Fibroblast of lung (primary cell): ENCODE measurements around the gene GLMN. TPM values are rescaled to one million over a fixed set of nuclear protein-coding genes. Genes with fewer than 3 reads are reported as not detected.

Experiments
- DNase-seq, 2 donors: peaks; one replicate each; pipeline versions ENCODE4 v3.0.0 to v3.0.0-alpha.2; 2010; ENCODE audit warnings: low read depth in 2 of 2
- H2AFZ ChIP-seq: 2 replicates; pipeline ENCODE4 v1.5.1; 2012; ENCODE audit warnings: low read length, control low read depth, inconsistent platforms
- H3K27ac ChIP-seq: 2 replicates; pipeline ENCODE4 v1.5.1; 2011; ENCODE audit warnings: low read length, control low read depth; ENCODE audit not compliant: insufficient read depth
- H3K27me3 ChIP-seq: 2 replicates; pipeline ENCODE4 v1.5.1; 2011; ENCODE audit warnings: mild to moderate bottlenecking, low read length; ENCODE audit not compliant: control insufficient read depth, insufficient read depth
- H3K36me3 ChIP-seq: 2 replicates; pipeline ENCODE4 v1.5.1; 2011; ENCODE audit warnings: low read length; ENCODE audit not compliant: control insufficient read depth, insufficient read depth
- H3K4me1 ChIP-seq: 2 replicates; pipeline ENCODE4 v1.5.1; 2011; ENCODE audit warnings: low read length; ENCODE audit not compliant: control insufficient read depth, insufficient read depth; ENCODE audit errors: extremely low read depth
- H3K4me2 ChIP-seq: 2 replicates; pipeline ENCODE4 v1.5.1; 2011; ENCODE audit warnings: low read length, control low read depth; ENCODE audit not compliant: insufficient read depth; ENCODE audit errors: extremely low read depth
- H3K4me3 ChIP-seq, 4 experiments: fragments of 200-600 bp in 1 of 4; sonication (generic) in 1 of 4; replicated peaks in 1 of 4; 2 replicates each; pipeline ENCODE4 v1.5.1; 2011 to 2016; ENCODE audit warnings: low read length in 4 of 4, low read depth in 3 of 4, mild to moderate bottlenecking in 3 of 4, control low read depth in 2 of 4, inconsistent platforms in 1 of 4, mixed read lengths in 1 of 4; ENCODE audit not compliant: insufficient read depth in 1 of 4; ENCODE audit errors: control extremely low read depth in 1 of 4
- H3K79me2 ChIP-seq: 2 replicates; pipeline ENCODE4 v1.5.1; 2012; ENCODE audit warnings: mild to moderate bottlenecking, low read length, inconsistent platforms; ENCODE audit not compliant: control insufficient read depth, insufficient read depth
- H3K9ac ChIP-seq: 2 replicates; pipeline ENCODE4 v1.5.1; 2011; ENCODE audit warnings: mild to moderate bottlenecking, low read length, control low read depth; ENCODE audit not compliant: insufficient read depth
- H3K9me3 ChIP-seq: 2 replicates; pipeline ENCODE4 v1.5.1; 2012; ENCODE audit warnings: low read depth, low read length; ENCODE audit not compliant: control insufficient read depth, insufficient read depth
- H4K20me1 ChIP-seq: 2 replicates; pipeline ENCODE4 v1.5.1; 2011; ENCODE audit warnings: low read length; ENCODE audit not compliant: control insufficient read depth, insufficient read depth; ENCODE audit errors: extremely low read depth
- CTCF ChIP-seq, 2 donors: IDR thresholded peaks in 1 of 2; conservative IDR thresholded peaks in 1 of 2; 1 replicate in 1 of 2; 2 replicates in 1 of 2; pipeline ENCODE4 v1.5.1; 2011 to 2012; ENCODE audit warnings: low read length in 2 of 2, control low read depth in 1 of 2, inconsistent platforms in 1 of 2, low read depth in 1 of 2, mild to moderate bottlenecking in 1 of 2
- EZH2 ChIP-seq: IDR thresholded peaks from 2 replicates; pipeline ENCODE4 v1.5.1; 2012; ENCODE audit warnings: low read length, control low read depth, mild to moderate bottlenecking; ENCODE audit errors: missing control alignments
- polyA plus RNA-seq, 2 donors: library from polyadenylated mRNA; depleted of rRNA in 1 of 2; stranded (reverse) in 1 of 2; unstranded in 1 of 2; fragments of >200 nt; gene quantifications; 2 replicates each; pipeline ENCODE4 v1.2.1, GENCODE V29; 2011 to 2012; ENCODE audit warnings: missing spikeins in 1 of 2
- total RNA-seq: library from RNA; depleted of rRNA; stranded (reverse); fragments of >200 nt; gene quantifications from 2 replicates; pipeline ENCODE4 v1.2.1, GENCODE V29; 2014

Gene GLMN
- total and polyA plus RNA-seq, 2 donors (not counting 1 experiment from before 2014, with no cell fraction given): 7.8 to 9.1 TPM

- H3K4me3 ChIP-seq: no peak overlapping the region
- H3K9ac ChIP-seq: no peak overlapping the region
- no peak overlapping the region for H3K4me2 ChIP-seq
These were observed 2.2 kb upstream of the GLMN start for GRCh38 chr1:92301021-92301420.

GRCh38 chr1:92299477-92300150 is 827 bp upstream of the GLMN start:
- peak overlapping the region; percentile 86 for H3K9ac ChIP-seq
- H3K4me1 ChIP-seq: no peaks in the 10 kb centered on the region
- H4K20me1 ChIP-seq: no peaks in the 10 kb centered on the region
- H3K9me3 ChIP-seq: no peaks in the 10 kb centered on the region
- H3K27ac ChIP-seq: peak overlapping the region; percentile 94
- peak in 1 of 2 donors; percentile 21 for DNase-seq
- peak overlapping the region; percentile 85 to 98 (median 95) for H3K4me3 ChIP-seq
- peak overlapping the region; percentile 85 for H2AFZ ChIP-seq
- H3K79me2 ChIP-seq: peaks cover 9% of the 10 kb centered on the region
- TF ChIP-seq CTCF (conservative IDR thresholded peaks at IDR 0.05 in 1 of 2, IDR thresholded peaks at IDR 0.05 in 1 of 2; ENCODE audit: low read depth in 1 of 2, low read length in 2 of 2): no peak
- TF ChIP-seq EZH2: no peak
- no peaks in the 10 kb centered on the region for H3K27me3 ChIP-seq
- H3K4me2 ChIP-seq: peak overlapping the region; percentile 94
- peaks cover 2% of the 10 kb centered on the region for H3K36me3 ChIP-seq

More at GRCh38 chr1:92301021-92301420, 2.2 kb upstream of the GLMN start:
- Histone ChIP-seq H2AFZ (no peak overlapping the region), H3K79me2 (peaks cover 9% of the 10 kb centered on the region), H3K9me3 (no peaks in the 10 kb centered on the region), H3K27ac (no peak overlapping the region), H4K20me1 (no peaks in the 10 kb centered on the region), H3K27me3 (no peaks in the 10 kb centered on the region), H3K36me3 (no peaks in the 10 kb centered on the region), H3K4me1 (no peaks in the 10 kb centered on the region)
- TF ChIP-seq EZH2: no peak
- no peak for TF ChIP-seq CTCF (conservative IDR thresholded peaks at IDR 0.05 in 1 of 2, IDR thresholded peaks at IDR 0.05 in 1 of 2; ENCODE audit: low read depth in 1 of 2, low read length in 2 of 2)
- DNase-seq: no peak

DNA sequence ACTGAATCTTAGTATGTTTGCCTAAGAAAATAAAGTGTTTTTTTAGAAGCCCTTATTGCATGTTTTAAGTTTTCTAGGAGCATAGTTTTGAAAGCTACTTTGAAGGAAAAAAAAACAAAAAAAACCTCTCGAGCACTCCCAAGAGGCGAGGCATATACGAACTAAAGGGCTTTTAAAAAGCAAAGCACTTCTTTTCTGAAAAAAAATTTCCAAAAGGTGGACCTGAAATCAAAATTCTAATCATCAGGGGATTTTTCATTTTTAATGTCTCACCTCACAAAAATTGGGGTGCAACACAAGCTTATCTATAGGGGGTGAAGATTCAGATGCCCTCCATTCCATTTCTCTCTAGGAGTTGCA is 594 bp downstream of the GLMN start:
- peaks cover 4% of the 10 kb centered on the region for H3K36me3 ChIP-seq
- H3K4me1 ChIP-seq: no peaks in the 10 kb centered on the region
- peaks cover 9% of the 10 kb centered on the region for H3K79me2 ChIP-seq
- H3K4me2 ChIP-seq: peak overlapping the region; percentile 90
- no peak for DNase-seq
- H2AFZ ChIP-seq: peak overlapping the region; percentile 99
- no peak for TF ChIP-seq EZH2
- peak in 1 of 2 donors; percentile 12 for TF ChIP-seq CTCF (conservative IDR thresholded peaks at IDR 0.05 in 1 of 2, IDR thresholded peaks at IDR 0.05 in 1 of 2; ENCODE audit: low read depth in 1 of 2, low read length in 2 of 2)
- no peaks in the 10 kb centered on the region for H3K9me3 ChIP-seq
- peak overlapping the region; percentile 86 for H3K9ac ChIP-seq
- H3K27me3 ChIP-seq: no peaks in the 10 kb centered on the region
- no peaks in the 10 kb centered on the region for H4K20me1 ChIP-seq
- H3K4me3 ChIP-seq: peak overlapping the region; percentile 85 to 98 (median 95)
- H3K27ac ChIP-seq: peak overlapping the region; percentile 94
